Colonic mucosa (tissue), 4 donors: Measurements from ENCODE around the gene PDSS2. TPM values are rescaled to one million over a fixed set of nuclear protein-coding genes. Genes with fewer than 3 reads are reported as not detected.
A peak's percentile ranks its signal among the peaks of the same experiment; 100 is the strongest.

Experiments used
- DNase-seq: peaks from one replicate; pipeline ENCODE4 v3.0.0-alpha.2; 2020
- H3K27ac ChIP-seq: fragments of 200-600 bp; one replicate; pipeline ENCODE4 v1.8.0; 2021
- H3K27me3 ChIP-seq: fragments of 200-600 bp; one replicate; pipeline ENCODE4 v1.8.0; 2021
- H3K36me3 ChIP-seq: fragments of 200-600 bp; one replicate; pipeline ENCODE4 v1.8.0; 2021
- H3K4me1 ChIP-seq: fragments of 200-600 bp; one replicate; pipeline ENCODE4 v1.8.0; 2021; ENCODE audit warnings: mild to moderate bottlenecking
- H3K4me3 ChIP-seq: fragments of 200-600 bp; one replicate; pipeline ENCODE4 v1.8.0; 2021
- H3K9ac ChIP-seq, 2 donors: one replicate each; pipeline ENCODE4 v1.7.0; 2013; ENCODE audit warnings: control low read depth in 2 of 2, low read depth in 2 of 2, low read length in 2 of 2
- H3K9me3 ChIP-seq: fragments of 200-600 bp; one replicate; pipeline ENCODE4 v1.8.0; 2021
- CTCF ChIP-seq: fragments of 200-600 bp; IDR thresholded peaks from one replicate; pipeline ENCODE4 v1.8.0; 2022; ENCODE audit warnings: antibody characterized with exemption, mild to moderate bottlenecking
- intact Hi-C: fragments of 100-400 bp; cut with DNase I; formaldehyde crosslinking; loops from one replicate; pipeline ENCODE4 v1.14.1; 2022
- total RNA-seq, 2 donors: library from RNA; stranded (reverse); fragmentation: NEBNext Ultra II Directional in 1 of 2; extraction: Animal tissue kit (Norgen Biotek cat#: 25700) in 1 of 2; gene quantifications; one replicate each; pipeline ENCODE4 v1.2.1, GENCODE V29; 2021
- donor health status: healthy.
- donor health status: DM: no; HTN: no; CAD: no.
- donor health status: DM: no; HTN: no; CAD: no.

Gene PDSS2
- total RNA-seq, 2 donors from 2014 or later = 26.3 to 35.7 TPM

GRCh38 chr6:107132330-107132954, 326.9 kb downstream of the PDSS2 start:
- no peak overlapping the region for H3K4me3 ChIP-seq
- TF ChIP-seq CTCF = peak; percentile 18
- no peaks in the 10 kb centered on the region for H3K36me3 ChIP-seq
- H3K9me3 ChIP-seq = no peaks in the 10 kb centered on the region
- no peaks in the 10 kb centered on the region for H3K27me3 ChIP-seq
- H3K4me1 ChIP-seq = no peaks in the 10 kb centered on the region
- no peak overlapping the region for H3K27ac ChIP-seq
- intact Hi-C loops = no loop called here
- H3K9ac ChIP-seq = no peak overlapping the region
- DNase-seq = no peak

- peak; percentile 55 for DNase-seq
- no peaks in the 10 kb centered on the region for H3K4me1 ChIP-seq
- intact Hi-C loops = no loop called here
- no peaks in the 10 kb centered on the region for H3K36me3 ChIP-seq
- TF ChIP-seq CTCF = no peak
- no peak overlapping the region for H3K4me3 ChIP-seq
- no peaks in the 10 kb centered on the region for H3K27me3 ChIP-seq
- H3K9ac ChIP-seq = no peak overlapping the region
- H3K9me3 ChIP-seq = no peaks in the 10 kb centered on the region
- H3K27ac ChIP-seq = no peak overlapping the region
Measured at GRCh38 chr6:107129370-107129925, 329.9 kb downstream of the PDSS2 start.

GRCh38 chr6:107128577-107128976, 330.8 kb downstream of the PDSS2 start:
- no peak for DNase-seq
- no peak overlapping the region for H3K4me3 ChIP-seq
- no peaks in the 10 kb centered on the region for H3K27me3 ChIP-seq
- no peaks in the 10 kb centered on the region for H3K36me3 ChIP-seq
- H3K9ac ChIP-seq = no peak overlapping the region
- no peaks in the 10 kb centered on the region for H3K4me1 ChIP-seq
- no peak for TF ChIP-seq CTCF
- H3K27ac ChIP-seq = no peak overlapping the region
- H3K9me3 ChIP-seq = no peaks in the 10 kb centered on the region
- intact Hi-C loops = no loop called here

GRCh38 chr6:107128175-107128574, 331.2 kb downstream of the PDSS2 start:
- TF ChIP-seq CTCF = no peak
- Histone ChIP-seq H3K4me1 (no peaks in the 10 kb centered on the region), H3K27ac (no peak overlapping the region), H3K36me3 (no peaks in the 10 kb centered on the region), H3K4me3 (no peak overlapping the region), H3K27me3 (no peaks in the 10 kb centered on the region), H3K9me3 (no peaks in the 10 kb centered on the region), H3K9ac (no peak overlapping the region)
- intact Hi-C loops = no loop called here
- no peak for DNase-seq

- no peaks in the 10 kb centered on the region for H3K27me3 ChIP-seq
- no peak overlapping the region for H3K9ac ChIP-seq
- H3K9me3 ChIP-seq = no peaks in the 10 kb centered on the region
- H3K27ac ChIP-seq = no peak overlapping the region
- H3K36me3 ChIP-seq = no peaks in the 10 kb centered on the region
- no peak for TF ChIP-seq CTCF
- no peak for DNase-seq
- H3K4me1 ChIP-seq = no peaks in the 10 kb centered on the region
- intact Hi-C loops = no loop called here
- H3K4me3 ChIP-seq = no peak overlapping the region
Measured at GRCh38 chr6:107125771-107126170, 333.6 kb downstream of the PDSS2 start.
